H9 (cell line): Measurements from ENCODE around the gene SREK1IP1. TPM values are rescaled to one million over a fixed set of nuclear protein-coding genes. Genes with fewer than 3 reads are reported as not detected.

ENCODE experiments used
- DNase-seq: peaks from one replicate; pipeline ENCODE4 v3.0.0-alpha.2; 2017
- H2AFZ ChIP-seq: one replicate; pipeline ENCODE4 v1.6.1; 2013; ENCODE audit warnings: mild to moderate bottlenecking, low read length, control low read depth, moderate library complexity
- H2AK5ac ChIP-seq: 2 replicates; pipeline ENCODE4 v1.6.1; 2013; ENCODE audit warnings: low read length, control low read depth, mixed read lengths; ENCODE audit not compliant: insufficient read length
- H2BK120ac ChIP-seq: one replicate; pipeline ENCODE4 v1.6.1; 2013; ENCODE audit warnings: low read depth, mild to moderate bottlenecking, low read length, control low read depth, inconsistent platforms; ENCODE audit not compliant: poor library complexity, severe bottlenecking
- H2BK12ac ChIP-seq: 2 replicates; pipeline ENCODE4 v1.6.1; 2013; ENCODE audit warnings: low read length, control low read depth, mixed read lengths, low read depth; ENCODE audit not compliant: insufficient read length
- H2BK15ac ChIP-seq: 2 replicates; pipeline ENCODE4 v1.6.1; 2013; ENCODE audit warnings: low read depth, low read length, control low read depth
- H2BK20ac ChIP-seq: one replicate; pipeline ENCODE4 v1.6.1; 2013; ENCODE audit warnings: low read depth, mild to moderate bottlenecking, low read length, control low read depth, inconsistent platforms; ENCODE audit not compliant: poor library complexity, severe bottlenecking
- H2BK5ac ChIP-seq: 2 replicates; pipeline ENCODE4 v1.6.1; 2013; ENCODE audit warnings: low read length, control low read depth, mixed read lengths; ENCODE audit not compliant: insufficient read length
- H3K14ac ChIP-seq: 2 replicates; pipeline ENCODE4 v1.6.1; 2013; ENCODE audit warnings: low read length, control low read depth; ENCODE audit not compliant: insufficient read depth
- H3K18ac ChIP-seq: 2 replicates; pipeline ENCODE4 v1.6.1; 2013; ENCODE audit warnings: low read depth, mild to moderate bottlenecking, mixed read lengths, low read length, control low read depth; ENCODE audit not compliant: insufficient read length
- H3K23ac ChIP-seq: 2 replicates; pipeline ENCODE4 v1.6.1; 2013; ENCODE audit warnings: low read length, control low read depth, mixed read lengths, low read depth; ENCODE audit not compliant: insufficient read length
- H3K23me2 ChIP-seq: 2 replicates; pipeline ENCODE4 v1.6.1; 2013; ENCODE audit warnings: low read depth, mild to moderate bottlenecking, mixed read lengths, low read length, control low read depth; ENCODE audit not compliant: insufficient read length, poor library complexity, severe bottlenecking
- H3K27ac ChIP-seq: 2 replicates; pipeline ENCODE4 v1.5.1; 2013; ENCODE audit warnings: low read length, control low read depth, mixed read lengths, low read depth; ENCODE audit not compliant: insufficient read length
- H3K27me3 ChIP-seq: 2 replicates; pipeline ENCODE4 v1.6.1; 2013; ENCODE audit warnings: low read length, control low read depth, inconsistent platforms; ENCODE audit not compliant: insufficient read depth
- H3K4ac ChIP-seq: 2 replicates; pipeline ENCODE4 v1.6.1; 2013; ENCODE audit warnings: low read depth, mild to moderate bottlenecking, control low read depth, inconsistent platforms, low read length, moderate library complexity
- H3K4me1 ChIP-seq: 2 replicates; pipeline ENCODE4 v1.6.1; 2013; ENCODE audit warnings: low read length, control low read depth, inconsistent platforms; ENCODE audit not compliant: insufficient read depth
- H3K4me2 ChIP-seq: 2 replicates; pipeline ENCODE4 v1.6.1; 2013; ENCODE audit warnings: low read length, control low read depth, mixed read lengths; ENCODE audit not compliant: insufficient read length, insufficient read depth
- H3K56ac ChIP-seq: 2 replicates; pipeline ENCODE4 v1.6.1; 2013; ENCODE audit warnings: low read depth, mild to moderate bottlenecking, mixed read lengths, low read length, control low read depth; ENCODE audit not compliant: insufficient read length
- H3K79me1 ChIP-seq: 2 replicates; pipeline ENCODE4 v1.6.1; 2013; ENCODE audit warnings: low read depth, mild to moderate bottlenecking, moderate library complexity, low read length, control low read depth, inconsistent platforms; ENCODE audit not compliant: insufficient read depth, poor library complexity, severe bottlenecking
- H3K79me2 ChIP-seq: 2 replicates; pipeline ENCODE4 v1.6.1; 2013; ENCODE audit warnings: low read length, control low read depth, inconsistent platforms; ENCODE audit not compliant: insufficient read depth
- H3K9ac ChIP-seq: 2 replicates; pipeline ENCODE4 v1.6.1; 2013; ENCODE audit warnings: low read length, control low read depth, mixed read lengths; ENCODE audit not compliant: insufficient read length; ENCODE audit errors: extremely low read depth
- H3K9me3 ChIP-seq: one replicate; pipeline ENCODE4 v1.6.1; 2013; ENCODE audit warnings: low read depth, low read length, inconsistent platforms; ENCODE audit not compliant: control insufficient read depth
- H3T11ph ChIP-seq: one replicate; pipeline ENCODE4 v1.6.1; 2013; ENCODE audit warnings: mild to moderate bottlenecking, low read length, control low read depth, inconsistent platforms
- H4K20me1 ChIP-seq: one replicate; pipeline ENCODE4 v1.6.1; 2013; ENCODE audit not compliant: control insufficient read depth, insufficient read length, insufficient read depth
- H4K5ac ChIP-seq: 2 replicates; pipeline ENCODE4 v1.6.1; 2013; ENCODE audit warnings: low read depth, mild to moderate bottlenecking, mixed read lengths, low read length, control low read depth; ENCODE audit not compliant: insufficient read length
- H4K8ac ChIP-seq: replicated peaks from 2 replicates; pipeline ENCODE4 v1.6.1; 2013; ENCODE audit warnings: low read length, control low read depth, mixed read lengths, low read depth; ENCODE audit not compliant: insufficient read length
- H4K91ac ChIP-seq: 2 replicates; pipeline ENCODE4 v1.6.1; 2013; ENCODE audit warnings: low read depth, mild to moderate bottlenecking, moderate library complexity, mixed read lengths, low read length, control low read depth; ENCODE audit not compliant: insufficient read length
- H3K27ac Mint-ChIP-seq, 3 experiments: 2 replicates in 2 of 3; 3 replicates in 1 of 3; pipeline ENCODE4 v1.8.0; 2020 to 2021; ENCODE audit warnings: mixed read lengths in 3 of 3, mild to moderate bottlenecking in 1 of 3, moderate library complexity in 1 of 3
- H3K27me3 Mint-ChIP-seq: 2 replicates; pipeline ENCODE4 v1.8.0; 2021; ENCODE audit warnings: low read depth, mild to moderate bottlenecking, moderate library complexity, mixed read lengths
- H3K36me3 Mint-ChIP-seq, 3 experiments: 2 replicates in 2 of 3; 3 replicates in 1 of 3; pipeline ENCODE4 v1.8.0; 2020 to 2021; ENCODE audit warnings: low read depth in 3 of 3, mixed read lengths in 3 of 3; ENCODE audit not compliant: insufficient read depth in 1 of 3
- H3K4me1 Mint-ChIP-seq, 2 experiments: 2 replicates each; pipeline ENCODE4 v1.8.0; 2020; ENCODE audit warnings: mixed read lengths in 2 of 2
- H3K4me3 Mint-ChIP-seq, 2 experiments: 2 replicates in 1 of 2; 3 replicates in 1 of 2; pipeline ENCODE4 v1.8.0; 2020 to 2021; ENCODE audit warnings: mild to moderate bottlenecking in 2 of 2, mixed read lengths in 2 of 2, moderate library complexity in 1 of 2
- H3K9me3 Mint-ChIP-seq, 2 experiments: 2 replicates in 1 of 2; 3 replicates in 1 of 2; pipeline ENCODE4 v1.8.0; 2020; ENCODE audit warnings: mild to moderate bottlenecking in 2 of 2, mixed read lengths in 2 of 2, moderate library complexity in 1 of 2
- total RNA-seq: library from RNA; stranded (reverse); gene quantifications from 2 replicates; pipeline ENCODE4 v1.2.1, GENCODE V29; 2021
- TF ChIP-seq, protein P1 (sequence below): fragments of 200-600 bp; sonication (generic); conservative IDR thresholded peaks from 3 replicates; pipeline ENCODE4 v1.8.0; 2021; ENCODE audit warnings: antibody characterized with exemption, mild to moderate bottlenecking

The SREK1IP1 gene
- total RNA-seq, 1 experiment from 2014 or later, result 28.6 TPM

DNA sequence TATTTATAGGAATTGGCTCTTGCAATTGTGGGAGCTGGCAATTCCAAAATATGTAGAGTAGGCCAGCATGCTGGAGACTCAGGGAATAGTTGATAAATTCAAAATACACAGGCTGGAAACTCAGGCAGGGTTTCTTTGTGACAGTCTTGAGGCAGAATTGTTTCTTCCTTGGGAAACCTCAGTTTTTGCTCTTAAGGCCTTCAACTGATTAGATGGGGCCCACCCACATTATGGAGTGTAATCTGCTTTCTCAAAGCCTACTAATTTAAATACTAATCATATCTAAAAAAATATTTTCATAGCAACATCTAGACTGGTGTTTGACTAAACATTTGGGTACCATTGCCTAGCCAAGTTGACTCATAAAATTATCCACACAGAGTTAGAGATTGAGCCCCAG is 27.8 kb upstream of the SREK1IP1 start:
- Mint-ChIP-seq H3K9me3 (peaks cover 0 to 3% of the 10 kb centered on the region in 2 experiments; a peak in 2 of 5 replicates), H3K36me3 (peaks cover 8 to 16% (median 12%) of the 10 kb centered on the region in 3 experiments; a peak in 6 of 7 replicates), H3K27ac (no peak overlapping the region), H3K4me3 (no peak overlapping the region), H3K4me1 (peaks cover 3 to 6% of the 10 kb centered on the region in 2 experiments; a peak in 1 of 4 replicates), H3K27me3 (no peaks in the 10 kb centered on the region)
- Histone ChIP-seq H2BK15ac (no peak overlapping the region), H3K4me1 (no peaks in the 10 kb centered on the region), H3K79me2 (no peaks in the 10 kb centered on the region), H3K9me3 (no peaks in the 10 kb centered on the region), H3K4ac (no peak overlapping the region), H3K9ac (no peak overlapping the region), H4K91ac (no peak overlapping the region), H2AK5ac (no peak overlapping the region), H4K20me1 (no peaks in the 10 kb centered on the region), H2BK12ac (no peak overlapping the region), H3T11ph (no peak overlapping the region), H3K18ac (no peak overlapping the region), H3K56ac (no peak overlapping the region), H2AFZ (no peak overlapping the region), H2BK120ac (no peak overlapping the region), H3K27me3 (no peaks in the 10 kb centered on the region), H2BK5ac (no peak overlapping the region), H4K8ac (no peak overlapping the region), H3K23ac (no peak overlapping the region), H3K4me2 (no peak overlapping the region), H3K23me2 (no peaks in the 10 kb centered on the region), H4K5ac (no peak overlapping the region), H3K27ac (no peak overlapping the region), H3K14ac (no peak overlapping the region), H2BK20ac (no peak overlapping the region), H3K79me1 (no peaks in the 10 kb centered on the region)
- no peak for DNase-seq
- TF ChIP-seq, protein P1, sequence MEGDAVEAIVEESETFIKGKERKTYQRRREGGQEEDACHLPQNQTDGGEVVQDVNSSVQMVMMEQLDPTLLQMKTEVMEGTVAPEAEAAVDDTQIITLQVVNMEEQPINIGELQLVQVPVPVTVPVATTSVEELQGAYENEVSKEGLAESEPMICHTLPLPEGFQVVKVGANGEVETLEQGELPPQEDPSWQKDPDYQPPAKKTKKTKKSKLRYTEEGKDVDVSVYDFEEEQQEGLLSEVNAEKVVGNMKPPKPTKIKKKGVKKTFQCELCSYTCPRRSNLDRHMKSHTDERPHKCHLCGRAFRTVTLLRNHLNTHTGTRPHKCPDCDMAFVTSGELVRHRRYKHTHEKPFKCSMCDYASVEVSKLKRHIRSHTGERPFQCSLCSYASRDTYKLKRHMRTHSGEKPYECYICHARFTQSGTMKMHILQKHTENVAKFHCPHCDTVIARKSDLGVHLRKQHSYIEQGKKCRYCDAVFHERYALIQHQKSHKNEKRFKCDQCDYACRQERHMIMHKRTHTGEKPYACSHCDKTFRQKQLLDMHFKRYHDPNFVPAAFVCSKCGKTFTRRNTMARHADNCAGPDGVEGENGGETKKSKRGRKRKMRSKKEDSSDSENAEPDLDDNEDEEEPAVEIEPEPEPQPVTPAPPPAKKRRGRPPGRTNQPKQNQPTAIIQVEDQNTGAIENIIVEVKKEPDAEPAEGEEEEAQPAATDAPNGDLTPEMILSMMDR, result no peak
